Activated naive CD8-positive, alpha-beta T cell treated with anti-CD3 and anti-CD28 coated beads, Interleukin-2, amount 50 U/mL, for 16 hours (primary cell): ENCODE measurements around the gene PDHX.
"Not testable (repeated sequence)": the region's sequence is repeated elsewhere in the genome, so short reads cannot be mapped to it uniquely, and the experiment has no call there.

Experiments used
- DNase-seq: peaks from one replicate; pipeline ENCODE4 v3.0.0-alpha.2; 2020; ENCODE audit warnings: low read depth, low spot score

PDHX gene

DNA sequence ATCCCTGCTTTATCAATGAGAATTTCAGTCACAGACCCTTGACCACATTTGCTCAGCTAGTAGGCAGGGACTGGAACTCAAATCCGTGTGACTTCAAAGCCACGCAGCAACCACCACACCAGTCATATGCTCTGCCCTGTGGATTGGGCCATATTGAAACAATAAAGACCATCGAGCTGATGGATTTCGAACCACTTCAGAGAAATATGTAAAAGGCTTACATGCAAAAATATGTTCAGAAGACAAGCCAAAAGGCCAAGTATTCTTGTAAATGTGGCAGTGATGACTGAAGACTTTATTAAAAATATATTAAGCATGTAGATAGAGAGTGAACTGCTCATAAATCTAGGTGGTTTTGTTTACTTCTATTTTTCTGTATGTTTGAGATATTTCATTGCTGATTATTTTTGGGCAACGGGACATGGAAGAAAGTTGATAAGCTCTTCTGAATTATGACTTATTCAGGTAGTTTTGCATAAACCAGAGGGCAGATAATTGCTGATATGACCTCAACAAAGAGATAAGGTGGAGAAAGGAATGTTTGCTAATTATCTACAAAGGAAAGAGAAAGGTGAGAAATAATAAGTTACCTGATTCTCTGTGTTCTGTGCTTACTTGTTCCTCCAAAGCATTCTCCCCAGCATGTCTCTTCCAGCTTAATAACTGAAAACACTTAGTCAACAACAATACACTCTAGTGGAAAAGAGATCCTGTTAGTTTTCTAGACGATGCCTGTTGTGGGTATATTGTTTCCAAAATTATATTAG, 99.4 kb downstream of the PDHX start:
- no peak for DNase-seq

DNA sequence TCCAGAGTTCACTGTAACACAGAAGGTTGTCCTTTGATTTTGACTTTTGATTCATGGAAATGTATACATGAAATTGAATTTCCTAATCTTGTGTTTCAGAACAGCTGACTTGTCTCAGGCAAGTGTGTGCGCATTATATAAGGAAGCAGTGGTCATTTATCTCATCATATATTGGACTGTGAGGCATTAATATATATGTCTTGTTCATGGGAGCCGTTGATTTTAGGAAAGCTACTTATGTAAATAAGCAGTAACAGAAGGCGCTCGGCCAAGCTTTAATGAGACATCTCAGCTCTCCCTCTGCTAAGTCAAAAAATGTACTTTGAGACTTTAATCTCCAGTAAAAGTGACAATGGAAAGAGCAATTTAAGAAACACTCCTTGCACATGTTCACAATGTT, 100.5 kb downstream of the PDHX start:
- DNase-seq = no peak

DNA sequence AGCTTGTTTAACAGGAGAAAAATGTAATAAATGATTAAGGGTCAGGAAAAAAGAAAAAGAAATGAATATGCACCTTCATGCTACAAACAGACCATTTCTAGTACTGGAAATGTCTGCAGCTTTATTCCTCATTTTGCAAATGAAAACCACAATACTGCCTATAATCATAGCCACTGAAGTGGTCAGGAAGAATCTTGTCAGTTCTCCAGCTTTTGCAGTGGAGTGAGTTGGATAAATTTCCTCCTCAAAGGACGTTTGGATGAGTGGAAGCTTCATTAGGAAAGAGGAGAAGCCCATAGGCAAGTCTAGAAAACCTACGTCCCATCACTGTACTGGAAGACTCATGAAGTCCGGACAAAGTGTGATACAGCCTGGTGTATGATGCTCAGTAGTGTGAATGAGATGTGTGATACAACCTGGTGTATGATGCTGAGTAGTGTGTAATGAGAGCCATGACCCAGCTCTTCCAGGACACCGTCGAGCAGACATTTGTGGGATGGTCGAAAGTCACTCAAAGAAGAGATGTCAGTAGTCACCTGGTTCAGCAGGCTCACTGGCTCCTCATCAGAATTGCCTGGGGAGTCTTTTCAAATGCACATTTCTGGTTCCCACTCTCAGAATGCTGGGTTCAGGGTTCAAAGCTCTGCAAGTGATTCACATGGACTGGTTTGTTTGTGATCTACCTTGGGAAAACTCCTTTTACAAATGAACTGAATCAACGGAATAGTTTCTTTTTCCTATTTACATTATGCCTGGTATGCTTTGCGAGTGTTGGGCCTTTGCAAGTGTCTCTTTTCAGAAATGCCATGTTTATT, 101.3 kb downstream of the PDHX start:
- DNase-seq = no peak

DNA sequence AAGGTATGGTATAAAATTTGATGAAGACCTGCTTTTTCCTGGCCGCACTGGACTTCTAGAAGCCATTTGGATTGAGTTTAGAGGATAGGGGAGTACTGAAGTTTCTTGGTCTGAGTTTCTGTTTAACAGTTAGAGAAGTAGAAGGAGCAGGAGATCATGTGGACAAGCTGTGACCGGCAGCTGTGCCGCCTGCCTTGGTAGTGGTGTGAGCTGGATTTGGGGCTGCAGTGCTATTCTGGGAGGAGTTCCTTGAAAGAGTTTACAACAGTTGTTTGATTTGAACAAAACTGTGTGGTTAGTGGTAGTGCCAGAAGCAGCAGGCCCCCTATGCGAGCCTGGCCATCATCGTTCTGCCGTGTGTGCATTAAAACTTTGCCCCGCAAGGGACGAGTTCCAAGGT, 105.2 kb downstream of the PDHX start:
- DNase-seq = no peak

DNA sequence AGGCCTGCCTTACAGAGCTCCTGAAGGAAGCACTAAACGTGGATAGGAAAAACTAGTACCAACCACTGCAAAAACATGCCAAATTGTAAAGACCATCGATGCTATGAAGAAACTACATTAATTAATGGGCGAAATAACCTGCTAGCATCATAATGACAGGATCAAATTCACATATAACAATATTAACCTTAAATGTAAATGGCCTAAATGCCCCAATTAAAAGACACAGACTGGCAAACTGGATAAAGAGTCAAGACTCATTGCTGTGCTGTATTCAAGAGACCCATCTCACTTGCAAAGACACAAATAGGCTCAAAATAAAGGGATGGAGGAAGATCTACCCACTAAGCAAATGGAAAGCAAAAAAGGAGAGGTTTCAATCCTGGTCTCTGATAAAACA, 107.5 kb downstream of the PDHX start:
- DNase-seq = not testable (repeated sequence)

DNA sequence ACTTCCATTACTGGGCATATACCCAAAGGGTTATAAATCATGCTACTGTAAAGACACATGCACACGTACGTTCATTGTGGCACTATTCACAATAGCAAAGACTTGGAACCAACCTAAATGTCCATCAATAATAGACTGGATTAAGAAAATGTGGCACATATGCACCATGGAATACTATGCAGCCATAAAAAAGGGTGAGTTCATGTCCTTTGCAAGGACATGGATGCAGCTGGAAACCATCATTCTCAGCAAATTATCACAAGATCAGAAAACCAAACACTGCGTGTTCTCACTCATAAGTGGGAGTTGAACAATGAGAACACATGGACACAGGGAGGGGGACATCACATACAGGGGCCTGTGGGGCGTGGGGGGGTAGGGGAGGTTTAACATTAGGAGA, 111.6 kb downstream of the PDHX start:
- not testable (repeated sequence) for DNase-seq

- DNase-seq = no peak
These were observed 113.7 kb downstream of the PDHX start for GRCh38 chr11:35029979-35030682.

DNA sequence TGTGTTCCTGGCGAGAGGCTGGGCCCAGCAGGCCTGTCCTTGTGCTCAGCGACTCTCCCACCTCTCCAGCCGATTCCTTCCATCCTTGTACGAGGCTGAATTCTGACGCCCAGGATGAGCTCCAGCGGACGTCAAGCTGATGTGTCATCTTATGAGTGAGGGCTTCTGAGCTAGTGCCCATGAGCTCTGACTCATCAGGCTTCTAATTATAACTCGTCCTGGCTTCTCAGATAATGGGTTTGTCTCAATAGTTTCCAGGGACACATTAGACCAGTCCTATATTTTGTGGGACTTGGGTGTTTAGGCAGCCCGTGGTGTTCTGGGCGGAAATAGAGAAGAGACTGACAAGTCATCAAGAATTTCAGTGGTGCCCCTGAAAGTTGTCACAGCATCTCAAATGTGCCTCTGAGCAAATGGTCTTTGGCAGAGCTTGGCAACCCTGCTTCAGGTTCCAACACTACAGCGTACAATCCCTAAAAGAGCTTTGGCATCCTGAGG, 114.3 kb downstream of the PDHX start:
- no peak for DNase-seq

DNA sequence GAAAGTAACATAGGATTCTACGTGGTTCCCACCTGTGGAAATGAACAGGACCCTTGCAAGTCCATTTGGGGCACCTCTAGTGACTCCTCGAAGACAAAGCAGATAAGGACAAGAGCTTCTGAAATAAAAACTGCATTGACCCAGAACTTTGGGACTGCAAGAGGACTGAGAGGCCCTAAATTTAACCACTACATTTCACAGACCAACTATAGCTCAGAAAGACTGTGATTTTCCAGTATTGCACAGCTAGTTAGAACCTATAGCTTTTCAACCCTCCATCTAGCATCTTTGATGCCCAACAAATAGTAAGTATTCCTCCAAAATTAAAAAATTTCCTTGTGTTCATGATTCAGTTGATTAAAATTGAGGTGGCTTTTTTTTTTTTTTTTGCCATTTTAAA, 114.9 kb downstream of the PDHX start:
- no peak for DNase-seq

DNA sequence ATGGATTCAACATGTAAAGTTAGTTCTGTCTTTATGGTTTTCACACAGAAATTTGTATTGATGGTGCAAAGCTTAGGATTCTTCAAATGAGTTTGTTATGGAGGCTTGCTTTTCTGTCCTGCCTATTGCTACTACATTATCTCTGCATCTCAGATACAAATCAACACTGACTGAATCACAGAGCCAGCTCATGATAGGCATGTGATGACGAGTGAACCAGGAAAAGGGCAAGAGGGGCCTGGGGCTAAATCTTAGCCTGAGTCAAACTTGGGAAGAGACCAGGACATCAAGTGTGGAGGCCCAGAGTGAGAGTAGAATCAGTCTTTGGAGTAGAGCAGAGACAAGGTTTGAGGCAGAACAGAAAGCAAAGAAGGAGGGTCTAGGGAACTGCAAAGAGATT, 115.4 kb downstream of the PDHX start:
- DNase-seq = no peak

DNA sequence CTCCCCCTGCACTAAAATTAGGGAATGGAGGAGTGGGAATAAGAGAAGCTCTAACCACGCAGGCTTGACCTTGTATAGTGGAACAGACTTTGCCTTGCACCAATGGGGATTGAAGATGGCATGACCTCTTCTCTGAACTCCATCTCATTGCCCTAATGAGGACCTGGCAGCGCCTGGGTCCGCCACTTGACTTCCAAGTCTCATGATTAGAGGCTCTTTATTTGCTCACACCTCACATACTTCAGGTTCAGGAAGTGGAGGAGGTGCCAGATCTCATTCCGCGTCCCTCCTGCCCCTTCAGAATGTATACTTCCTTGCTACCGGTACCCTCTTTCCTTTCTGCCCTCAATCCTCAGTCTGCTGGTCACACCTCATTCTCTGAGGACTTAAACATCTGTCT, 116.6 kb downstream of the PDHX start:
- no peak for DNase-seq

GRCh38 chr11:35034401-35034800, 118.0 kb downstream of the PDHX start:
- no peak for DNase-seq

DNA sequence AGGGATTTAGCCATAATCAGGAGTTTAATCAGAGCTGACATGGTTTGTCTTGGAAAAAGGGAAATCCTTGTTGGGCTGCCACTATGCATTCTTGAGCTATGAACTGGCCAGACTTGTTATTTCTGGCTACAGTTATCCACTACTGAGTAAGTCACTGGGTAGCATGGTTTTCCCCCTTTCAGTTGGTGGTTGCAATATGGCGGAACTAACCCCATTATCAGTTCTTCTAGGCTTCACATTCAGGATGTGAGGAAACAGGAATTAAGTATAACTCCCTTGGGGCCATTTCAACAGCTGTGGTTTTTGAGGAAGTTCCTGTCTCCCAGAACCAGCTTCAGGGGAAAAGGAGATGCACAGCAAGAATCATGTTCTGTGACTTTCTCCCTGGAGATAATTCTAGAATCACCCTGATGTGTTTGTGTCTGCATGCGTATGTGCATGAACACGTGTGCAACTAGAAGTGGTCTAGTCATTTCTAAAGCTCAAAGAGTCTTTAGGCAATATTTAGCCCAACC, 119.5 kb downstream of the PDHX start:
- DNase-seq = no peak

DNA sequence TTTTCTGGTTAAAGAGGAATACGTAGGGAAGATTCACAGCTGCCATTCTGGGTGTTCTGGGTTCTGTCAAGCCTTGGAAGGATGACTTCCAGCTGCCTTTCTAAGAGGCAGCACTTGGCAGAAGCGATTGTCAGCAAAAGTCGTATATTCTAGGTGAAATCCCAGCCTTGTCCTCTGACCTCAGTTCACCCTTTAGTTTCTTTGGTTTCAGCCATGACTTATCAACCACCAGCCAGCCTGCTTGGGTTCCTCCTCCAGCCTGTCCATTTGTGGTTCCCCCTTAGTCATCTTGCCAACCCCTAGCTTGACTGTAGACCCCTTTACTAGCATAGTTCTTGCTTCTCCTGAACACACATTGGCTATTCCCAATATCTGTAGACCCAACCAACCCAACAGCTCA, 120.2 kb downstream of the PDHX start:
- DNase-seq = no peak

GRCh38 chr11:35038211-35038928, 122.0 kb downstream of the PDHX start:
- DNase-seq = no peak

DNA sequence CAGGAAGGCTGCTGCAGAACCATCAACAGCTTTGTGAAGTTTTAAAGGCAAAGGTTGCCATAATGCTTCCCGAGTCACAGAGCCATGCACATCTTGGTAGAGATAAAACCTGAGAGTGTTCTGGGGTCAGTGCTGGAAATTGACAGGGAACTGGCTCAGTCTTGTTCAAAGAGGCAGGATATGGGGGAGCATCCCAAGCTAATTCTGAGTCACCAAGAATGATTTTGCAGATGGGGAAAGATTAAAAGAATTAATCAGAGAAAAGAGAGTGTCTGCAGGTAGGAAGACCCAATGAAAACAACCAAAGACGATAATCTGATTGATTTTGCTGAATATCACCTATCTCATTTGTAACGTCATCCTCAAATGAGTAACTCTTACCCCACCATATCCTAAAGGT, 122.7 kb downstream of the PDHX start:
- no peak for DNase-seq

DNA sequence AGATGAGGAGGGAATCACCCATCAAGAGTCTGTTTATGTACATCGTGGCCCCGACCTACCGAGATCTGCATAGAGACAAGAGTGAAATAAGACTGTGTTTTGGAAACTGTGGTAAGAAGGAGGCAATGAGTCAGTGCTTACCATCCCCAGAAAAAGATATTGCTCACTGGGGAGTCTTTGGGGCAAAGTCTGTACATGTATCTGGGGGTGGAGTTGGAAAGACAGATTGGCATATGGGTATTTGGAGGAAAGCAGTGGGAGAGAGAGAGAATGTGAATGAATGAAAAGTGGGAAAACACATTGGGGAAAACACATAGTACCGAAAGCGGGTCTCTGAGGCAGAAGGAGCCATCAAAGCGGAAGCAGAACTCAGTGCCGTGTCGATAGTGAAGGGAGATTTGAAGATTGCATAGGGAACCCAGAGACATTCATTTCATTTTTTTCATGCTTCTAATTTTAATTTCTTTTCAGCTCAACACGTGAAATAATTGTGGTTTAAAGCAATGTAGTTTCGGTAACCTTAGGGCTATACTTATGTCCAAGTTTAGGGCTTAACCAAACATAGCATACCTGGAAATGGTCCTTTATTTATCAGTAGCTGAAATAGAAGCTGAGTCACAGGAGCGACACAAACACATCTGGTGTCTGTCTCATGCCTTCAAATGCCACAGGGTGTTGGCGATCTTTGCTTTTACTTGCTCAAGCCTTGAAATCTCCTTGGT, 124.0 kb downstream of the PDHX start:
- peak; percentile 18 for DNase-seq

DNA sequence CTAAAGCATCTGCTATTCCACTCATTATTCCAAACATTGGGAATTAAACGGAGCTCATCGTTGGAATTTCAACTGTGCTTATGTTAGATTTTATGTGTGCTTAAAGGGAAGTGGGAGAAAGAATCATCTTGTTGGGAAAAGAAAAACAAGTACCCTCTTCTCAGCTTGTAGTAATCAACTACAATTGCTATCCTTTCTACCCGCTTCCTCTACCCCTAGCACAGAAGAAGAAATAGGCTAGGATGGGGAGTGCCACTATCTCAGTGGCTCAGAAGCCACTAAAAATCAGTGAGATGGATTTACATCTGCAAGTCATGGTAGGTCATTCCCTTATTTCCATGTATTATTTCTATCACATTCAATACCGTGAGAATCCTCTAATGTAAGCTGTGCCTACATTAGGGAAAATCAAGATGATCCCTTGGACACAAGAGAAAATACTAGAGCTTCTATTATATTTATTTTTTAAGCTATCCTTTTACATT, 124.7 kb downstream of the PDHX start:
- no peak for DNase-seq

GRCh38 chr11:35042224-35042623, 125.8 kb downstream of the PDHX start:
- no peak for DNase-seq

- no peak for DNase-seq
These were observed 126.5 kb downstream of the PDHX start for GRCh38 chr11:35042913-35043312.

DNA sequence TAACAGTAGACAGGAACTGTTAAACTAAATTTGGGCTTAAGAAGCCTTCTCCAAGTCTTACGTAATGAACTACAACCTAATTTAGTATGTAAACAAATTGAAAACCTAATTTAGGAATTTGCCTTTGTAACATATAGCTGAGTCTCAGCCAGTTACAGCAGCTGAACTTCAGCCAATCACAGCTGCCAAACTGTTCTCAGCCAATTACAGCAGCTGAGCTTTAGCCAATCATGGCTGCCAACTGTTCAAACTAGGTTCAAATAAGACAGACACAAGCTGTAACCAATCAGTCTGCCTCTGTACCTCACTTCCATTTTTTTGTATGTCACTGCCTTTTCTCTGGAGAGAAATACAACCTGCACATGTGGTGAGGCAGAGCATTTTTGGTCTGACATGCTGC, 127.5 kb downstream of the PDHX start:
- DNase-seq = no peak
